Neural crest cell (in vitro differentiated cells): Measurements from ENCODE around the gene DIAPH3. TPM values are rescaled to one million over a fixed set of nuclear protein-coding genes. Genes with fewer than 3 reads are reported as not detected.

Experiments
- DNase-seq: peaks from one replicate; pipeline ENCODE4 v3.0.0; 2021; ENCODE audit warnings: low read depth, mixed read lengths, low spot score
- H3K27ac Mint-ChIP-seq: one replicate; pipeline ENCODE4 v1.8.0; 2021; ENCODE audit warnings: mild to moderate bottlenecking, mixed read lengths; ENCODE audit not compliant: unreplicated experiment
- H3K27me3 Mint-ChIP-seq: 2 replicates; pipeline ENCODE4 v1.8.0; 2021; ENCODE audit warnings: low read depth, mild to moderate bottlenecking, mixed read lengths
- H3K36me3 Mint-ChIP-seq: 2 replicates; pipeline ENCODE4 v1.8.0; 2021; ENCODE audit warnings: low read depth, mild to moderate bottlenecking, mixed read lengths
- H3K4me1 Mint-ChIP-seq: 2 replicates; pipeline ENCODE4 v1.8.0; 2021; ENCODE audit warnings: mixed read lengths
- H3K4me3 Mint-ChIP-seq: one replicate; pipeline ENCODE4 v1.8.0; 2021; ENCODE audit warnings: mild to moderate bottlenecking, mixed read lengths
- H3K9me3 Mint-ChIP-seq: 2 replicates; pipeline ENCODE4 v1.8.0; 2021; ENCODE audit warnings: mixed read lengths
- total RNA-seq: library from RNA; stranded (reverse); gene quantifications from 2 replicates; pipeline ENCODE4 v1.2.1, GENCODE V29; 2021
- TF ChIP-seq, protein P1 (sequence below): fragments of 200-600 bp; sonication (generic); conservative IDR thresholded peaks from 2 replicates; pipeline ENCODE4 v1.5.0; 2021; ENCODE audit warnings: antibody characterized with exemption, mild to moderate bottlenecking

The DIAPH3 gene
- total RNA-seq, 1 donor from 2014 or later = 16.4 TPM

DNA sequence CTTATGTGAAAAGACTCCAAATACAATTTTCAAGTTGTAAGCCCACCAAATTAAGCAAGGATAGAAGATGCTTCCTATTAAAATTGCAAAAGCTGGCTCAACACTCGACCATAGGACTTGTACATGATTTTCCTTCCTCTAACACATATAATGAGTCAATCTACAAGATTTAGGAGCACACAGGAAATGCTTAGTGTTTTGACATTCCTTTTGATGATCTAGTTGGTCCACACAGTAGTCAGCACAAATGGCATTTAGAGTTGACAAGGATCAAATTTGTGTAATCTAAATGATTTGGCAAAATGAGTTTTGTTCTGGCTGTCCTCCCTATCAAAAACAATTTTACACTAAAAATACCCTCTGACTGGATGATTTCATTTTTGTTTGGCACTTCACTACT, 340.2 kb downstream of the DIAPH3 start:
- Mint-ChIP-seq H3K27ac (no peak overlapping the region), H3K4me3 (no peak overlapping the region), H3K36me3 (peaks cover 2% of the 10 kb centered on the region), H3K9me3 (no peaks in the 10 kb centered on the region), H3K27me3 (no peaks in the 10 kb centered on the region), H3K4me1 (no peaks in the 10 kb centered on the region)
- no peak for DNase-seq
- TF ChIP-seq, protein P1, sequence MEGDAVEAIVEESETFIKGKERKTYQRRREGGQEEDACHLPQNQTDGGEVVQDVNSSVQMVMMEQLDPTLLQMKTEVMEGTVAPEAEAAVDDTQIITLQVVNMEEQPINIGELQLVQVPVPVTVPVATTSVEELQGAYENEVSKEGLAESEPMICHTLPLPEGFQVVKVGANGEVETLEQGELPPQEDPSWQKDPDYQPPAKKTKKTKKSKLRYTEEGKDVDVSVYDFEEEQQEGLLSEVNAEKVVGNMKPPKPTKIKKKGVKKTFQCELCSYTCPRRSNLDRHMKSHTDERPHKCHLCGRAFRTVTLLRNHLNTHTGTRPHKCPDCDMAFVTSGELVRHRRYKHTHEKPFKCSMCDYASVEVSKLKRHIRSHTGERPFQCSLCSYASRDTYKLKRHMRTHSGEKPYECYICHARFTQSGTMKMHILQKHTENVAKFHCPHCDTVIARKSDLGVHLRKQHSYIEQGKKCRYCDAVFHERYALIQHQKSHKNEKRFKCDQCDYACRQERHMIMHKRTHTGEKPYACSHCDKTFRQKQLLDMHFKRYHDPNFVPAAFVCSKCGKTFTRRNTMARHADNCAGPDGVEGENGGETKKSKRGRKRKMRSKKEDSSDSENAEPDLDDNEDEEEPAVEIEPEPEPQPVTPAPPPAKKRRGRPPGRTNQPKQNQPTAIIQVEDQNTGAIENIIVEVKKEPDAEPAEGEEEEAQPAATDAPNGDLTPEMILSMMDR = no peak

DNA sequence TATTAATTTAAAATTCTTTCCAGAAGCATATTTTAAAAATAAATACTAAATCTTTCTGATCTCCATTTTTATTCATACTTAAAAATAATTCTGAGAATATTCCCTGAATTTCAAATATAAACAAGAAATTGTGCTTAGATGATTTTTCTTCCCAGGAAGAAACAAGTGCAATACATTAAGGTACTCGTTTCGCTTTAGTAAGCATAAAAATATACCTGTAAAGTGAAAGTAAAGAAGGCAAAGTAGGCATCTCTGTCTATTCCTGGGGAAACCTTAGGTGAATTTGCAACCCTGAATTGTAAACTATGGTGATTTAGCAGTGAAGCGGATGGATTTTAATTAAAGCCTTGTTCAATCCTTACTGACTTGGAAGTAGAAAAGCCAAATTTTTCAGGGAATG, 354.2 kb downstream of the DIAPH3 start:
- H3K4me1 Mint-ChIP-seq = no peaks in the 10 kb centered on the region
- no peak for DNase-seq
- no peak overlapping the region for H3K27ac Mint-ChIP-seq
- H3K27me3 Mint-ChIP-seq = no peaks in the 10 kb centered on the region
- H3K9me3 Mint-ChIP-seq = no peaks in the 10 kb centered on the region
- TF ChIP-seq, protein P1 = no peak
- no peak overlapping the region for H3K4me3 Mint-ChIP-seq
- H3K36me3 Mint-ChIP-seq = no peaks in the 10 kb centered on the region

DNA sequence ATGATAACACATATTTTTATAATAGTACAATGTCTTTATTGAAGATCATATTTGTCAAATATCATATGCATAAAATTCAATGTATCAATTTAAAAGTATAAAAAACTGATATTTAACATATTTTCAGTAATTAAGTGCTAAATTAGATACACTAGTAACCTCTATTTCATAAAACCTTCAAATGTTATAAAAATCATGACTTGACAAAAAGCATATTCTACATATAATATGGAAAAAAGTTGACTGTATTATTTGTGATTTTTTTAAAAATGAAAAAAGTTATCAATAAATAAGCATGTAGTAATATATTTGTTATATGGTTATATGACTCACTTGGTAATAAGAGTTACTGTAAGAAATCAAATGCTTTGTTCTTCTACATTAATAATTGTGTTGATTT, 356.9 kb downstream of the DIAPH3 start:
- Mint-ChIP-seq H3K27me3 (no peaks in the 10 kb centered on the region), H3K9me3 (peaks cover 3% of the 10 kb centered on the region), H3K27ac (no peak overlapping the region), H3K4me1 (peaks cover 16% of the 10 kb centered on the region), H3K4me3 (no peak overlapping the region), H3K36me3 (no peaks in the 10 kb centered on the region)
- DNase-seq = no peak
- TF ChIP-seq, protein P1 = no peak

DNA sequence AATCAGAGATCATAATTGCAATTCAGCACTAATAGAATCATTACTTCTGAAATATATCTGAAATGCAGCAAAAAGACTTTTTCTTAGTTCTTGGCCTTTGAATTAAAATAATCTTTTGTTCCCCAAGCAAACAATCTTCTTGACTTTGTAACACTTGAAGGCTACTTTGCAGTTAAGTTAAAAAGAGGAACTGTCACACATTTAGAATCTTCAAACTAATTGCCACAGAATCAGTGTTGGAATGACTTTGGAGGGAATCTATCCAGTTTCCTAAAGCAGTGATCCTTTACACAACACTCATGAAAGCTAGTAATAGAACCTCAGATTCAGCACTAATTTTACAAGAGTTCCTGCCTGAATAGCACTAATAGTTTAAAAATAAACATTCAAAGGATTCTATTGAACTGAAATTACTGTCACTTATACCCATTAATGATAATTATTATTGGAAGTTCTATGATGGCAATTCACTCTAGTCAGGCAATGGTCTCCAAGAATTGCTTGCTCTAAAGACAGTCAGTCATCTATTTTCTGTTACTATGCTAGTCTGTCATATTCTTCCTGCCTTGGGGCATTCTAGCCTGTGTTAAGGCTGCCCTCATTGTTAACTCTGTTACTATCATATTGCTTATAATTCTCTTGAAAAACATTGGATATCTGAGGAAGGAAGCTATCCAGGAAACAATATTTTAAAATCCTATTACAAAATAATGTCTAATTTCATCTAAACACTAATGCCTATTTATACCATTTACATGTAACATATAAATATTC, 362.4 kb downstream of the DIAPH3 start:
- no peak overlapping the region for H3K4me3 Mint-ChIP-seq
- H3K27me3 Mint-ChIP-seq = no peaks in the 10 kb centered on the region
- TF ChIP-seq, protein P1 = no peak
- DNase-seq = no peak
- no peak overlapping the region for H3K27ac Mint-ChIP-seq
- peaks cover 4% of the 10 kb centered on the region for H3K36me3 Mint-ChIP-seq
- peaks cover 28% of the 10 kb centered on the region for H3K4me1 Mint-ChIP-seq
- peaks cover 3% of the 10 kb centered on the region for H3K9me3 Mint-ChIP-seq

DNA sequence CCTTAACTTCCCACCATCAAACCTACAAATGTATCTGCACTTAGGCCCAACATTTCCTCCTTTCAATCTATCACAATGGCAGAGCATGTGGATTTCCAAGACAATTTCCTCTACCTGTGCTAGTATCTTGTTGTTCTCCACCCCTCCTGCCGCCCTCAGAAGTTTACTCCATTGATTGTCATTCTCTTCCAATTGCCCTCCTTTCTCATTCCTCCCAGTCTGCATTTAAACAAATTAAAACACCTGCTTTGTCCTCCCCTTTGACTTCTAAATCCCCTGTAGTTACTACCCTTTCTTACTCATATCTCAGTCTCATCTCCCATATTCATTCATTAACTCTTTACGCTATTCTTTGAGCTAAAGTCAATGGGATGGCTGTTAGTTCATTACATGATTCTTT, 370.6 kb downstream of the DIAPH3 start:
- no peak overlapping the region for H3K27ac Mint-ChIP-seq
- TF ChIP-seq, protein P1 = no peak
- H3K27me3 Mint-ChIP-seq = no peaks in the 10 kb centered on the region
- H3K36me3 Mint-ChIP-seq = no peaks in the 10 kb centered on the region
- DNase-seq = no peak
- peaks cover 13% of the 10 kb centered on the region for H3K4me1 Mint-ChIP-seq
- H3K4me3 Mint-ChIP-seq = no peak overlapping the region
- H3K9me3 Mint-ChIP-seq = no peaks in the 10 kb centered on the region
